Heart right ventricle (tissue), 16 donors: ENCODE results near the gene KCNK16. TPM values are rescaled to one million over a fixed set of nuclear protein-coding genes. Genes with fewer than 3 reads are reported as not detected.

ENCODE experiments used
- ATAC-seq, 8 donors: fragments of 200-7000 bp; cut with Tn5 transposase; one replicate each; pipeline ENCODE4 v1.9.1; 2020; ENCODE audit warnings: mild to moderate bottlenecking in 8 of 8, moderate library complexity in 8 of 8, moderate number of reproducible peaks in 1 of 8
- DNase-seq, 2 donors: peaks; one replicate each; pipeline ENCODE4 v3.0.0-alpha.2; 2020
- H3K27ac ChIP-seq, 10 donors: fragments of 200-600 bp; sonication (generic) in 2 of 10; one replicate each; pipeline versions ENCODE4 v1.5.0 to v1.8.0; 2020 to 2022; ENCODE audit warnings: mild to moderate bottlenecking in 3 of 10
- H3K27me3 ChIP-seq, 7 donors: fragments of 200-600 bp; one replicate each; pipeline ENCODE4 v1.8.0; 2021 to 2022; ENCODE audit warnings: mild to moderate bottlenecking in 2 of 7
- H3K36me3 ChIP-seq, 9 donors: fragments of 200-600 bp; sonication (generic) in 1 of 9; one replicate each; pipeline versions ENCODE4 v1.5.0 to v1.8.0; 2020 to 2022; ENCODE audit warnings: mild to moderate bottlenecking in 2 of 9
- H3K4me1 ChIP-seq, 9 donors: fragments of 200-600 bp; sonication (generic) in 1 of 9; one replicate each; pipeline versions ENCODE4 v1.5.0 to v1.8.0; 2020 to 2022; ENCODE audit warnings: mild to moderate bottlenecking in 4 of 9
- H3K4me3 ChIP-seq, 10 donors: fragments of 200-600 bp; sonication (generic) in 2 of 10; one replicate each; pipeline versions ENCODE4 v1.5.0 to v1.8.0; 2020 to 2022; ENCODE audit warnings: mild to moderate bottlenecking in 7 of 10, moderate library complexity in 2 of 10
- H3K9me3 ChIP-seq, 11 donors: fragments of 200-600 bp in 10 of 11; sonication (generic) in 2 of 11; one replicate each; pipeline versions ENCODE4 v1.5.0 to v1.8.0; 2013 to 2022; ENCODE audit warnings: mild to moderate bottlenecking in 2 of 11, control low read depth in 1 of 11, moderate library complexity in 1 of 11
- CTCF ChIP-seq, 9 donors: fragments of 200-600 bp; sonication (generic) in 2 of 9; IDR thresholded peaks; one replicate each; pipeline versions ENCODE4 v1.5.0 to v1.8.0; 2021 to 2022; ENCODE audit warnings: antibody characterized with exemption in 9 of 9, mild to moderate bottlenecking in 5 of 9, moderate library complexity in 1 of 9
- WGBS, 2 donors: extraction: QIAGEN DNeasy Blood & Tissue Kit; methylation state at CpG; one replicate each; pipeline ENCODE4 v1.1.7; 2013; ENCODE audit warnings: inconsistent platforms in 1 of 2; 5-methylcytosine and 5-hydroxymethylcytosine counted together
- intact Hi-C, 10 donors: fragments of 100-400 bp; cut with DNase I; formaldehyde crosslinking; loops; one replicate each; pipeline versions ENCODE4 v1.11.1 to v1.14.2; 2022
- long read RNA-seq, 3 donors: library from polyadenylated mRNA; unstranded; transcript quantifications; one replicate each; pipeline ENCODE4 v2.0.0, GENCODE V29; 2020 to 2021
- polyA plus RNA-seq, 2 donors: library from polyadenylated mRNA; stranded (reverse); fragments of 200-250 nt; gene quantifications; one replicate each; pipeline ENCODE4 v1.2.3, GENCODE V29; 2013
- total RNA-seq, 10 donors: library from RNA; stranded (reverse); fragmentation: NEBNext Ultra II Directional in 3 of 10; extraction: Animal tissue kit (Norgen Biotek cat#: 25700) in 3 of 10; gene quantifications; one replicate each; pipeline versions ENCODE4 v1.2.1 to v1.2.4, GENCODE V29; 2021 to 2023
- donor health status: Arrhythmogenic right ventricular cardiomyopathy.
- donor health status: ischemic (EF 13 %, LVEDD 7.1; RV severe dilation, severe dysfunction).
- donor health status: healthy with polysubstance abuse.
- donor health status: DM: no; HTN: yes; CAD: no.
- donor health status: DM: no; HTN: no; CAD: no.
- donor health status: ischemic (EF 25% LVEDD 6.9; RV normal size, moderate dysfunction).
- donor health status: ischemic (EF 25% LVEDD 5.7; RV mildly dilated, moderate dysfunction).
- donor health status: healthy.
- donor health status: DM: yes; HTN: yes; CAD: no.
- donor health status: Ischemic cardiomyopathy.
- donor health status: ischemic (EF 35%, LVEDD 5.7; RV mildly dilated, moderate dysfunction).
- donor health status: nonischemic (EF 11% LVEDD 7.7; RV severe dilation, severe dysfunction).
- donor health status: DM: yes; HTN: yes; CAD: no.
- donor health status: PGD.
- donor health status: ischemic (EF 29% LVEDD 5.4; RV normal size, mild dysfunction).
- donor health status: nonischemic (EF 23%, LVEDD 6.1; RV moderate dilation, normal function).

Gene KCNK16
- not detected for total RNA-seq
- polyA plus RNA-seq, result not detected
- long read RNA-seq, donor 1, result 0 reads
- long read RNA-seq, donor 2, result 0 reads
- long read RNA-seq, donor 3, result 0 reads

GRCh38 chr6:39322306-39322850 is at the start of gene KCNK16:
Gene KCNK16, minus strand, starts transcription at chr6:39322702. Its CDS starts 162 bp downstream, at chr6:39322540.
- H3K4me1 ChIP-seq, result peaks cover 0 to 10% (median 0%) of the 10 kb centered on the region in 9 donors
- H3K27me3 ChIP-seq, result peaks cover 0 to 23% (median 9%) of the 10 kb centered on the region in 7 donors
- H3K4me3 ChIP-seq, result no peak within 1 kb of the TSS
- no peaks in the 10 kb centered on the region for H3K36me3 ChIP-seq
- 79 to 86% methylated on average over 11 of the region's 11 CpGs for WGBS, 2 donors
- intact Hi-C loops, result no loop called here
- ATAC-seq, result peak in 1 of 8 donors; percentile 36
- no peak within 1 kb of the TSS for H3K27ac ChIP-seq
- H3K9me3 ChIP-seq, result no peaks in the 10 kb centered on the region
- TF ChIP-seq CTCF (IDR thresholded peaks at IDR 0.05), result no peak
- DNase-seq, result no peak

- intact Hi-C loops, result loop anchor here in 8 of 10 donors (10.0 kb wide), 4 partner anchors 354 to 944 kb away; partner anchors contain the start of gene KIF6 (in 1 of the 8)
- DNase-seq (no peak), ATAC-seq (no peak)
- Histone ChIP-seq H3K36me3 (no peaks in the 10 kb centered on the region), H3K4me3 (no peak overlapping the region), H3K9me3 (peaks cover 0 to 8% (median 0%) of the 10 kb centered on the region in 11 donors), H3K27me3 (peaks cover 0 to 4% (median 0%) of the 10 kb centered on the region in 7 donors), H3K4me1 (no peaks in the 10 kb centered on the region), H3K27ac (no peak overlapping the region)
- TF ChIP-seq CTCF (IDR thresholded peaks at IDR 0.05), result no peak
- WGBS, 2 donors, result 78 to 79% methylated on average over 3 of the region's 3 CpGs
These were observed 47.9 kb upstream of the KCNK16 start for GRCh38 chr6:39370390-39370789.

GRCh38 chr6:39369987-39370386 is 47.5 kb upstream of the KCNK16 start:
- intact Hi-C loops, result loop anchor here in 9 of 10 donors (10.0 kb wide), 5 partner anchors 355 to 1655 kb away; partner anchors contain the start of gene KIF6 (in 1 of the 9)
- DNase-seq (no peak), ATAC-seq (no peak)
- H3K4me3 ChIP-seq, result no peak overlapping the region
- no peak overlapping the region for H3K27ac ChIP-seq
- H3K4me1 ChIP-seq, result no peaks in the 10 kb centered on the region
- no peaks in the 10 kb centered on the region for H3K36me3 ChIP-seq
- 35 to 60% methylated on average over 1 of the region's 1 CpG for WGBS, 2 donors
- peaks cover 0 to 8% (median 0%) of the 10 kb centered on the region in 11 donors for H3K9me3 ChIP-seq
- peaks cover 0 to 4% (median 0%) of the 10 kb centered on the region in 7 donors for H3K27me3 ChIP-seq
- TF ChIP-seq CTCF (IDR thresholded peaks at IDR 0.05), result peak in 5 of 9 donors; percentile 25 to 31 (median 28)

DNA sequence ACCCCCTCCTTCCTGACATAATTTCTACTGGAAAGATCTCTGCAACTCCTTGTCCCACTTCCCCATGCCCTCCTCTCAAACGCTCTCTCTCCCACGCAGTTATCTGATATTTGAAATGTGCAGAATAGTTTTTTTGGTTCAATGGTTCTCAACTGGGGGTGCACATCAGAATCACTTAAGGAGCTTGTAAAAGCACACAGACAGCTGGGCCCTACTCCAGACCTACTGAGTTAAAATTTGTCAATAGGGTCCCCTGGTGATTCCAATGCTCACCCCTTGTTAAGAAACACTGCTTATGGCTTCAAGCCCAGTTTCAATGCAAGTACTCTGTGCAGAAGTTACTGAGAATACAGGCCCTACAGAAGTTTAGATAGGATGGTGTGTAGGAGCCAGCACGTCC is 45.2 kb upstream of the KCNK16 start:
- WGBS, 2 donors, result 72 to 78% methylated on average over 3 of the region's 3 CpGs
- intact Hi-C loops, result loop anchor here in 3 of 10 donors (10.0 kb wide), 2 partner anchors 947 to 1657 kb away; no protein-coding TSS in a partner anchor
- TF ChIP-seq CTCF (IDR thresholded peaks at IDR 0.05), result no peak
- DNase-seq, result no peak
- ATAC-seq, result peak in 1 of 8 donors; percentile 18
- no peak overlapping the region for H3K27ac ChIP-seq
- H3K36me3 ChIP-seq, result no peaks in the 10 kb centered on the region
- H3K4me3 ChIP-seq, result no peak overlapping the region
- no peaks in the 10 kb centered on the region for H3K9me3 ChIP-seq
- H3K4me1 ChIP-seq, result no peaks in the 10 kb centered on the region
- H3K27me3 ChIP-seq, result peaks cover 0 to 4% (median 0%) of the 10 kb centered on the region in 7 donors
